ENCODE measurements around the gene FHIT.

DNA sequence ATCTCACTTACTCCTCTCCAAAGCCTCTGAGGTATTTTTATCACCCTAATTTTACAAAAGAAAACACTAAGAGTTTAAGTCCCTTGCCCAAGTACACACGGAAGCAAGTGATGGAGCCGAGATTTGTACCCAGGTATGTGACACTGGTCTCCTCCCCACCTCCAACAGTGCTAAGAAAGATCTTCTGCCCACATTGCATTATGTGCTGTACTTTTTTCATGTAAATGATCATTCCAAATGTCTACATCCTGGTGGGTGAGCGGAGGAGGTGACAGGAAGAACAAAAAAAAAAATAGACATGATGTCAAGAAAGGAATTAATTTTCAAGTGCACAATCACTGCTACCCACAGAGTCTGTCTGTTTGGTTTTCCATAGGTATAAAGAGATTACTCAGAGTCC lies 694.1 kb downstream of the FHIT start:
- no peak for TF ChIP-seq CTCF (IDR thresholded peaks at IDR 0.05; ENCODE audit: insufficient read depth, low read length, poor library complexity, severe bottlenecking)
- TF ChIP-seq EZH2phosphoT487 (conservative IDR thresholded peaks at IDR 0.05; ENCODE audit: low read length): no peak
